ENCODE results near the gene ATP13A1.

DNA sequence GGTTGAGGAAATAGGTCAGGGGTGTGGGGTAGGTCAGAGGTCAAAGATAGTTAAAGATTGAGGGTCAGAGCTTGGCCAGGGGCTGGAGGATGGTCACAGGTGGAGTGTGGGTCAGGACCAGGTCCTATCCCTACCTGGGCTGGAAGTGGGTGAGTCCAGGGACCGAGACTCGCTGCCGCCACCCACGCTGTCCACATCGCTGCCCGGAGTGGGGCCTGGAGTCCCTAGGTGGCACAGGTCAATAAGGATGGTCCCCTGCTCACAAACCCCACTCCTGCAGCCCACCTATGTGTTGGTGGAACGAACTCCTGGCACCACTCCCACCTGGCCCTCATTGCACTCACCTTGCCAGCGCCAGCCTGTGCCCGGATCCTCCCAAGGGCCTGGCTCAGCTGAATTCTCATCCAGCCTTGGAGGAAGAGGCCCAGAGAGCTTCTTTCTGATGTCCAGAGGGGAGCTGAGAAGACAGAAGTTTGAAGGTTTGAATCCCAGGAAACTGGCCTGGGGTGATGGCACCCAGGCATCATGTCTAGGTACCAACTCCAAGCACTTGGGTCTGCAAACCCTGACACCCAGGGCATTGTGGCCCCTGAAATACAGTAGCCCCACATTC, 26.8 kb downstream of the ATP13A1 start:
- TF ChIP-seq POLR2A (IDR thresholded peaks at IDR 0.05; ENCODE audit: low read length) (no peak), GATA1 (IDR thresholded peaks at IDR 0.05; ENCODE audit: low read depth, low read length) (no peak)

Data from erythroblast (primary cell).